ENCODE data around the gene PDE9A. TPM values are rescaled to one million over a fixed set of nuclear protein-coding genes. Genes with fewer than 3 reads are reported as not detected.

PDE9A gene
- total RNA-seq, 4 donors from 2014 or later, result 2.9 to 16.9 (median 7.0) TPM

- TF ChIP-seq, protein P1, sequence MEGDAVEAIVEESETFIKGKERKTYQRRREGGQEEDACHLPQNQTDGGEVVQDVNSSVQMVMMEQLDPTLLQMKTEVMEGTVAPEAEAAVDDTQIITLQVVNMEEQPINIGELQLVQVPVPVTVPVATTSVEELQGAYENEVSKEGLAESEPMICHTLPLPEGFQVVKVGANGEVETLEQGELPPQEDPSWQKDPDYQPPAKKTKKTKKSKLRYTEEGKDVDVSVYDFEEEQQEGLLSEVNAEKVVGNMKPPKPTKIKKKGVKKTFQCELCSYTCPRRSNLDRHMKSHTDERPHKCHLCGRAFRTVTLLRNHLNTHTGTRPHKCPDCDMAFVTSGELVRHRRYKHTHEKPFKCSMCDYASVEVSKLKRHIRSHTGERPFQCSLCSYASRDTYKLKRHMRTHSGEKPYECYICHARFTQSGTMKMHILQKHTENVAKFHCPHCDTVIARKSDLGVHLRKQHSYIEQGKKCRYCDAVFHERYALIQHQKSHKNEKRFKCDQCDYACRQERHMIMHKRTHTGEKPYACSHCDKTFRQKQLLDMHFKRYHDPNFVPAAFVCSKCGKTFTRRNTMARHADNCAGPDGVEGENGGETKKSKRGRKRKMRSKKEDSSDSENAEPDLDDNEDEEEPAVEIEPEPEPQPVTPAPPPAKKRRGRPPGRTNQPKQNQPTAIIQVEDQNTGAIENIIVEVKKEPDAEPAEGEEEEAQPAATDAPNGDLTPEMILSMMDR (IDR thresholded peaks at IDR 0.05), result no peak
- ATAC-seq (ENCODE audit: low FRiP score), result no peak
- DNase-seq (ENCODE audit: low spot score), result no peak
Measured at GRCh38 chr21:42685954-42686500, 32.6 kb downstream of the PDE9A start.

- DNase-seq (ENCODE audit: low spot score) (no peak), ATAC-seq (ENCODE audit: low FRiP score) (no peak)
- TF ChIP-seq, protein P1 (IDR thresholded peaks at IDR 0.05), result no peak
Measured at GRCh38 chr21:42687796-42688195, 34.4 kb downstream of the PDE9A start.

DNA sequence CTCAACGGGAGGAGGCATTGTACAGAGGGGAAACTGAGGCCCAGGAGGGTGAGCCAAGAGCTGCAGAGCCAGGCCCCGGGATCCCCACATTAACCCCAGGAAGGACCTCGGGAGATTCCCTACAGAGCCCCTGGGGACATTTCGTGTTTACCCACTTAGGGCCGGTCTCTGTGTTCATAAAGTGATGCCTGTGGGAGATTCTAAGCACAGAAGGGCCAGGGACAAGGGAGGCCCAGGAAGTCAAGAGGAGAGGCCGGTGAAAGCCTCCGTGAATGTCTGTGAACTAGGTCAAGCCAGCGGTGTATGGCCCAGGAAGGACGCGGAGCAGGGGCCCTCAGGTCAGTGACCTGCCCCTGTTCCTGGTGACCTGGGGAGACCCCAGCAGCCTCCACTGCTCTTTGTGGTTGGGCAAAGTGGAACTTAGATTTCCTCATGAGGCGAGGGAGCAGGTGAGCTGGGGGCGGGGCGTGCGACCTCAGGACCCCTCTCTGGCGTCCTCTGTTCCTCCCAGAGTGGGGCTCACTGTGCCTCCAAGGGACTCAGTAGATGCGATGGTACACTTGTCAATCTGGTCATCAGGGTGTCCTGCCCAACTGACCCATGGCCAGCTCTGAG is 34.9 kb downstream of the PDE9A start:
- DNase-seq (ENCODE audit: low spot score), result no peak
- TF ChIP-seq, protein P1 (IDR thresholded peaks at IDR 0.05), result no peak
- no peak for ATAC-seq (ENCODE audit: low FRiP score)

GRCh38 chr21:42688841-42689371 is 35.5 kb downstream of the PDE9A start:
- DNase-seq (ENCODE audit: low spot score), result no peak
- ATAC-seq (ENCODE audit: low FRiP score), result no peak
- TF ChIP-seq, protein P1 (IDR thresholded peaks at IDR 0.05), result no peak

- TF ChIP-seq, protein P1 (IDR thresholded peaks at IDR 0.05), result no peak
- ATAC-seq (ENCODE audit: low FRiP score), result no peak
- no peak for DNase-seq (ENCODE audit: low spot score)
Measured at GRCh38 chr21:42690586-42690985, 37.2 kb downstream of the PDE9A start.

DNA sequence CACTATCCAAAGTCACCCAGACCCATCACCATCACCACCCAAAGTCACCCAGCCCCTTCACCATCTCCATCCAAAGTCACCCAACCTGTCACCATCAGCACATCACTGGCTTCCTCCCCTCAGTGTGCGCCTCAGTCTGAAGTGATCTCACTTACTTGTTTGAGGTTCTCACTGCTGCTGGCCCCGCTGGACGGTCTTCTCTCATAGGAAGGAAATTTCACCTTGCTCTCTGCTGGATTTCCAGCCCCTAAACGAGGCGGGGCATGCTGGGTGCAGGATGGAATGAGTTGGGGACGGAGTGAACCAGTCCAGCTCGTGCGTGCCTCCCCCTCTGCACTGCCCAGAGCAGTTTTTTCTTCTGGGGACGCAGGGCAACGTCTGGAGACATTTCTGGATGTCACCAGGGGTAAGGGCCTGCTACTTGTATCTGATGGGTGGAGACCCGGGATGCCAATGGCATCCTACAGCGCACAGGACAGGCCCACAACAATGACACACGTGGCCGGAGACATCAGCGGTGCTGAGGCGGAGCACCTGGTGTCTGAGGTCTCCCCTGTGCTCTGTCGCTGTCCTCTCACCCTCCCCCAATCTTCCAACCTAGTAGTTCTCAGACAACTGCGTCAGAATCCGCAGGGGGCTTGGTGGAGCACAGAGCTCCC is 38.6 kb downstream of the PDE9A start:
- no peak for DNase-seq (ENCODE audit: low spot score)
- no peak for ATAC-seq (ENCODE audit: low FRiP score)
- TF ChIP-seq, protein P1 (IDR thresholded peaks at IDR 0.05), result no peak
